NAMALWA (cell line): Measurements from ENCODE around the gene RNF130.
"Not testable (repeated sequence)": the region's sequence is repeated elsewhere in the genome, so short reads cannot be mapped to it uniquely, and the experiment has no call there.

Experiments
- DNase-seq: peaks from one replicate; pipeline ENCODE4 v3.0.0-alpha.2; 2015; ENCODE audit warnings: low spot score

RNF130 gene

DNA sequence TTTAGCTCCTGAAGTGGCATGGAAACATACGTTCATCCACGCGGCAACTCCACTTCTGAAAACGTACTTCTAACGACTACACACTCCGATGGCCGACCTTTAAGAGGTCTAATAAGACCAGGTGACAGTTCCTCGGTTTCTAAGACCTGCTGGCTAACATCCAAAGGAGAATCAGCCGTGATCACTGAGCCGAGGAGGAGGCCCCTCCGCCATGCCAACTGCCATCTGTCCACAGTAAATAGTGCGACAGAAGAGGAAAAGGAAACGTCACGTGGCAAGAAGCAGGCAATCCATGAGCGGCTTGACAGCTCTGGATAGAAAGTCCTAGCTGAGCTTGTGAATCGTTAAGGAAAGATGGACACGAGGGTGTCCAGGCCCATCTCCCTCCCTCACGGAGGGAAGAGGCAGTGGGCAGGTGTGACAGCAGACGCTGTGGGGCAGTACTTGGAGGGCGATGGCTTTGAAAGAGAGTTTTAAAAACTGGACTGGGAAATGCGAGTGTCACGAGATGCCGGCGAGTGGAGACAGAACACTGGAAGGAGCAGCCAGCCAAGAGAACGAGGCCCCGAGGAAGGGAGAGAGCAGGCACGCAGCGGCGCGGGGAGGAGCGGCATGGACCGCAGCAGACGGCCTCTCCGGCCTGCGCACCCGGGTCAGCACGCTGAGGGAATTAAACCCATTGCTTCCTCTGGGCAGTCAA, 97.2 kb downstream of the RNF130 start:
- DNase-seq: no peak

DNA sequence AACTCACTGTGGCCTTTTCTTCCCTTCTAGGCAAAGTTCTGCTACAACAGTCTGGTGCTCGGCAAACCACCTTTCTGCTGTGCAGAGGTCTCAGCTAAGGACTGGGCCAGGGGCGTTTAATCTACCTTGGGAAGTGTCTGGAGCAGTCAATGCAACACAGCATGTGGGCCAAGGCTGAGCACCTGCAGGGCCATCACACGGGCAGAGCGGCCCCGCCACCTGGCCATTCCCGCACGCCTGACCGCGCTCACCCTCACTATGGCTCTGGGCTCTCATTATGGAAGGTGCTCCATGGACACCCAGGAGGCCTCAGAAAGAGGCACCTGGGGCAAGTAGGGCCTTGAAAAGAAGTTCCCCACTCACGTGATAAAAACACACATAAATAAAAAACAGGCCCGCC, 98.2 kb downstream of the RNF130 start:
- DNase-seq: no peak

DNA sequence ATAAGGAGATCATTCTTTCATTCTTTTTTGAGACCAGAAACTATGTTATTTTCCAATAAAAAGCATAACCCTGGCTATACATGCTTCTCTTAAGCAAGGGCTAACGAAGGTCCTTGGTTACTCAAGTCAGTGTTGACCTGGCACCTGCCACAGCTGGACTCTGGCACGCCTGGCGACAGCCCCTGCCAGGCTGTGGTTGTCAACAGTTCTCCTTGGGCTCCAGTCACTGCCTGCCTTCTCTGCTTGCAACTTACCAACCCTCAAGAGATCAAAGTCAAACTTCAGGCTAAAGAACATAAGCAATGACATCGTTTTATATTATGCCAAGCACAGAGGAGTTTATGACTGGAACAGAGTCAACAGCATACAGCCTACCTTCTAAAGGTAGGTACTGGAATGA, 102.4 kb downstream of the RNF130 start:
- DNase-seq: no peak

DNA sequence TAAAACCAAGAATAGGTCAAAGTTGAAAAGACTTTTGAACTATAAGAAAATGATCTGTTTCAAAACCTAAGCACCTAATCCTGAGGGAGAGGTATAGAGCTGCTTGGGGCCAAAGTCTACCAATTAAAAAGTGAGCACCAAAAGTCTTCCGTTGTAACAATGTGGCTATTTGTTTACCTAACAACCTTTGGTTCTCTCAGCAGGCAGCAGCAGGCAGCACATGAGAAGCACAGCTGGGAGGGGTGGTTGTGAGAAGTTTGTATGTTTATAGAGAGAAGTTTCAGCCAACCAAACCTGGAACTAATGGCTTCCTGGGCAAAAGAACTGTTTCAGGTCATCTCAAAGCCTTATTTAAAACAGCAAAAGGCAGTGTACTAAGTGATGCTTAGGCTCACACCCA, 104.1 kb downstream of the RNF130 start:
- DNase-seq: peak; percentile 13

DNA sequence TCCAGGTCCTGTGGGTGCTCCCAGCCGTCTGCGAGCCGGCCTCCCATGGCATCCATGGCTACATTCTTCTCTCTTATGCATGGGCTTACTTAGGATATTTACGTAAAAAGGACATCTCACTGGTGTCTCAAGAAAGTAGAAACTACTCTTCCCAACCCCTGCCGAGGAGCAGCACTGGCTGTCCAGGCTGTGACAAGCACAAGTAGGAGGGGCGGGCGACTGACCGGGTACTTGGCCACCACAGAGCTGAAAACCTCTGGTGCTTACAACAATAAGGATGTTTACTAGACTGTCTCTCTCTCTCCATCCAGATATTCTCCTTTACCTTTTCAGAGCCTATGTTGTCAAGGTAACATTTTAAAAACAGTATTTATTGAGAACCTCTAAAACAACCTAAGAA, 107.5 kb downstream of the RNF130 start:
- DNase-seq: no peak

DNA sequence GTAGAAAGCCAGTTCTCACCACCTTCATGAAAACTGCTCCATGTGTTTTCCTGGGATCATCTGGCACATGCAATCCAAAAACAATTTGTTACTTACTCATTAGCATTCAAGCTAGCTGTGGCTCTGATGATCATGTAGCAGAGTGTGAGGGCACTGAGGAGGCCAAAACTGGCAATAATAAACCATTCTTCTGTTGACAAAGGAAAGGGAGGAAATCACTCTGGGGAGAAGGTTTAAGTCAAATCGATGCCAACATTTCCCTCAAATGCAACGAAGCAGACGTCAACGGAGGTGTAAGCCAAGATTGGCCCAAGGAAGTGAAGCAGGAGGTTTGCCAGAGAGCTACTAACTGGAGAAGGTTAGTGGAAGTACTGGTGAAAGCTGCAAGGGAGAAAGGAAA, 108.2 kb downstream of the RNF130 start:
- no peak for DNase-seq

DNA sequence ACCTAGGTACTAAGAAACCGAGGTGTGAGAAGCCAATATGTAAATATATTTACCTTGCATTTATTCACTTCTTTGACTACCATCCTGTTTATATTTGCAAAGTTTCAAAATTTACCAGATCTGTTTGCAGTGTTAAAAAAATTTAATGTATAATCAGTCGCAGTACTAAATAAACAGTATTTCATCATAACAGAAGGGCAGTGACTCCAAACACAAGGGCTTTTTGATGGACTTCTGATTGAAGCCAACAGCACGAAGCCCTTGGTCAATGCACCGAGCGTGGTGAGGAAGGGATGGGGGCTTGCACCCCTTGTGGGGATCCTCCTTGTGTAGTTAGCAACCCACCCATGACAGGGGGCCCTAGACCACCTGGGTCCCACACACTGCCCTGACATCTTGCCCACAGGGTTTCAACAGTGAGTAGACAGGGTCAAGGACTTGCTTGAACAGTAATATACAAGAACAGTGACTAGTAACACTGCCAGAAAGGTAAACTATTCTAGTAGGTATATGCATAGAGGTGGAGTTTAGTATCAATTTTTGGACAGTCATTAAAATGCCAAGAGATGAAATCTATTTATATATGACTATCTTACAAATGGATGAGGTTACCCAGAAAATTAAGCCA, 111.2 kb downstream of the RNF130 start:
- no peak for DNase-seq

DNA sequence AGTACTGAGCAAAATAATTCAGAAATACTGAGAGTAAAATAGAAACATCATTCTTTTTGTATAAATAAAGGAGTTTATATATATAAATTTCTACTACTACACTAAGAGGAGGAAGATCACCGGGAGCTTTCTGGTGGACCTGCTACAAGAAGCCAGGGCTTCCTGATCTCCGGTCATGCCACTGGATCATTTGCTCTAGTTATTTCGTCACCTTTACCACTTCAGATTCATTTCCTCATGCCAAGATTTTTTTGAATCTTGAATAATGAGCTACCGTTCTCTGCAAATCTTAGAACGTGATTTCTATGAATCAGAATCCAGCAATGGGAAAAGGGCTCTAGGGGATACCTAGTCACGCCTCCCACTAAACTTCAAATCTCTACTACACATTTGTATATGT, 111.9 kb downstream of the RNF130 start:
- DNase-seq: no peak

DNA sequence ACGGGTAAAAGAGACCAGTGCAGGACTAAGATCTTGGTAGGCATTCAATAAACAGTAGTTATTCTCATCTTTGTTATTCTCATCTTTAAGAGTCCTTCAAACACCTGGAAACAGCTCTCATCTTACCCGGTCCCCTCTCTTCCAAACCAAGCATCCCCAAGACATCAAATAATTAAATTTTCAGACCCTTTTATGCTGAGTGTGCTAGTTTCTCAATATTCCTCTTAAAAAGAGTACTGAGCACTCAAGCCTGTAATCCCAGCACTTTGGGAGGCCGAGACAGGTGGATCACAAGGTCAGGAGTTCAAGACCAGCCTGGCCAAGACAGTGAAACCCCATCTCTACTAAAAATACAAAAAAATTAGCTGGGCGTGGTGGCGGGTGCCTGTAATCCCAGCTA, 112.4 kb downstream of the RNF130 start:
- not testable (repeated sequence) for DNase-seq

DNA sequence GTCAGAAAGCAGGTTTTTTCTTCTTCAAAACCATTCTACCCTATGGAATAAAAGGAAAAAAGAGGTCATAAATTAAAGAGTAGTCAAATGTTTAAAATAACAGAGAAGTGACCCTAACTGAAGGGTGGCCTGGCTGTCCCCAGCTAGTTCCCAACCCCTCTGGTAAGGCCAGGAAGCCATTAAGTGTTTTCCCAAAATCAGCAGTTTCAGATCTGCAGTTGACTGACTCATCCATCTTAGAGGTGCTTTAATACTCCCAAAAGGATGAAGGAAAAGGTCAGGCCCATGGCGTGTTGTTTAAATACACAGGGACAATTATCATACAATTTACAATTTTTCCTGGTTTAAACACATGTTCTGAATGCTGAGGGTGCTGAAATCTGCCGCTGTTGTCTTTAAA, 115.9 kb downstream of the RNF130 start:
- no peak for DNase-seq

DNA sequence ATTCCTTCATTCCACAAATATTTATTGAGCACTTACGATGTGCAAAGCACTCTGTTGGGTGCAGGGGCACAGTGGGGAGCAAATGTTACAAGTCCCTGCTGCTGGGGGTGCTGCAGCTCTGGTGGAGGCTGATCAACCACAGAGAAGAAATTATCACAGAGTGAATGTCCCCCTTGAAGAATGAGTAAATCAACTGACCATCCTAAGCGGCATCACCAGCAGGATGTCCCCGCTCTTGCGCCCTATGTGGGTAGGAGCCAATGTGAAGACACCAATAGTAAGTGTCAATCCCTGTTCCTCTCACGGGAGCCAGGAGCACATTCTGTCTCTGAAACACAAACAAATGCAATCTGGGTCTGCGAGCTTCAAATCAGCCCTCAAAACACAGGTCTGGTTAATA, 116.5 kb downstream of the RNF130 start:
- DNase-seq: no peak

DNA sequence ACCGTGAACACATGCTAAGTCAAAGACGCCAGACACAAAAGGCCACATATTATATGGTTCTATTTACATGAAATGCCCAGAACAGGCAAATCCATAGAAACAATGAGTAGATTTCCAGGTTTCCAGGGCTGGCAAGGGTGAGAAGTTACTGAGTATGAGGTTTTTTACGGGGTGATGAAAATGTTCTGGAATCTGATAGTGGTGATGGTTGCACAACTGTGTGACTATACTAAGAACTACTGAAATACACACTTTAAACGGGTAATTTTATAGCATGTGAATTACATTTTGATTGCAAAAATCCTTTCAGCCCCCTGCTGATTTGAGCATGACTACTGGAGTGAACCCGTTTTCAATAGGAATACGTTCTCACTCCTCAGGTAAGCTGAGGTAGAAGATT, 117.1 kb downstream of the RNF130 start:
- no peak for DNase-seq

DNA sequence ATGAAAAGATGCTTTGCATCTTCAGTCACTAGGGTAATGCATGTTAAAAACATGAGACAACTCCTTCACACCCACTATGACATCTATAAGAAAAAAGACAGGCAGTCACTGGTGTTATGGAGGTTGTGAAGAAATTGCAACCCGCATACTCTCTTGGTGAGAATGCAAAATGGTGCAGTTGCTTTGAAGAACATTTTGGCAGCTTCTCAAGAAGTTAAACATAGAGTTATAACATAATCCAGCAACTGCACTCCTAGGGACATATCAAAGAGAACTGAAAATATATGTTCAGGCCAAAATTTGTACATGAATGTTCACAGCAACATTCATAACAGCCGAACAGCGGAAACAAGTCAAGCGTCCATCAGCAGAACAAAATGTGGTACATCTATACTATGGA, 117.6 kb downstream of the RNF130 start:
- no peak for DNase-seq

DNA sequence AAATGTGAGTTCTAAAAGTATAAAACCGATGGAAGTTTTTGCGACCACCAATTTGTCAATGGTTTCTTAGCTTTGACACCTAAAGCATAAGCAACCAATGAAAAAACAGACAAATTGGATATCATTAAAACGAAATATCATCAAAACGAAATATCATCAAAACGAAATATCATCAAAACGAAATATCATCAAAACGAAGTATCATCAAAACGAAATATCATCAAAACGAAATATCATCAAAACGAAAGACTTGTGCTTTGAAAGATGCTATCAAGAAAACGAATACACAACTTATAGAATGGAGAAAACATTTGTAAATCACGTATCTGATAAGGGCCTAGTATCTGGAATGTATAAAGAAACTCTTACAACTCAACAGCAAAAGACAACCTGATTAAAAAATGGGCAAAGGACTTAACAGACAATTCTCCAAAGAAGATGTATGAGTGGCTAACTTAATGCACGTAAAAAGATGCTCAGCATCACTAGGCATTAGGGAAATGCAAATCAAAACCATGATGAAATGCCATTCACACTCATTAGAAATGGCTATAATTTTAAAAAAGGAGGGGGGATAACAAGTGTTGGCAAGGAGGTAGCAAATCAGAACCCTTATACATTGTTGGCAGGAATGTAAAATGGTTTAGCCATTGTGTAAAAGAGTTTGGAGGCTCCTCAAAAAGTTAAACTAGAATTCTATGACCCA, 134.4 kb downstream of the RNF130 start:
- DNase-seq: no peak

DNA sequence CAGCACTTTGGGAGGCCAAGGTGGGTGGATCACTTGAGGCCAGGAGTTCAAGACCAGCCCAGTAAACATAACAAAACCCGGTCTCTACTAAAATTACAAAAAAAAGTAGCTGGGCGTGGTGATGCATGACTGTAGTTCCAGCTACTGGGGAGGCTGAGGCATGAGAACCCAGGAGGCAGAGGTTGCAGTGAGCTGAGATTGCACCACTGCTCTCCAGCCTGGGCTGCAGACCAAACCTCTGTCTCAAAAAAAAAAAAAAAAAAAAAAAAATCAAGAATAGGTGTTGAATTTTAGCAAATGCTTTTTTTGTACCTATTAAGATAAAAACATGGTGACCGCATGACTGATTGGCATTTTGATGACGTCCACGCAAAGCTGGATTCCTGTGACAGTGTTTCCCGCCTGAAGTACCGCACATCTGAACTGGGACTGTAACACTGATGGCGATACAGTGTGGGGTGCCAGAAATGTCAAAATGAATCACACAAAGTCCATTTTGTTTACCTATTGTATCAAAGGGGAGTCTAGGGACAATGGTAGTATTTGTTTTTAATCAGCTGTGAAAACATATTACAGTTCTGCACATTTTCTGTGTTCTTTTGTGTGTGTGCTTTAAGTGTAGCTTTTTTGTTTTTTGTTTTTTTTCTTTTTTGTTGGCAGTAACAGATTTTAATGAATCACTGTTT, 140.6 kb downstream of the RNF130 start:
- no peak for DNase-seq

DNA sequence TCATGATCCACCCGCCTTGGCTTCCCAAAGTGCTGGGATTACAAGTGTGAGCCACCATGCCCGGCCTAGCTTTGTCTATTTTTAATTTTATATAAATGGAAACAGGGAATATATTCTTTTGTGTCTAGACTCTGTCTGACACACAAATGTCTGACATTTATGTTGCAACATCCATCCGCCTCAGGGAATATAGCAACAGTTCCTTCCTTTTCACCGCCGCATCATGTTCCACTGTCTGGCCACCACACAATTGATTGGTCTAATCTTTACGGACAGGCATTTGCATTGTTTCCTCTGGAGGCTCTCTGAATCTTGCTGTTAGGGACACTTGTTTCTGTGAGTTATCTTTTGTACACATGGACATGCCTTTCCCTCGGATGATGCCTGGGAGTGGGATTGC, 143.7 kb downstream of the RNF130 start:
- no peak for DNase-seq

DNA sequence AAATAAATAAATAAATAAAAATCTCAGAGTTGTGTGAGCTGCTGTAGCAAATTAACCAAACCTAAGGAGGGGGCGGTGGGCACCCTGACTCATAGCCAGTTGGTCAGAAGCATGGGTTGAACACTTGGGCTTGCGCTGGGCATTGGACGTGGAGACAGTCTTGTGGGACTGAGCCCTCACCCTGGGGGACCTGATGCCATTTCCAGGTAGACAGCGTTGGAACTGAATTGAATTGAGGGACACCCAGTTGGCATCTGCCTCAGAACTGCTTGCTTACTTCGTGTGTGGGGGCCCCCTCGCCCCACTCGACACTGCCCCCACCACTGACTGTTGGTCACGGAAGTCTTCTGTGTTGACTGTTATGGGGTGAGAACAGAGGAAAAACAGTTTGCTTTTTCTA, 144.9 kb downstream of the RNF130 start:
- no peak for DNase-seq

DNA sequence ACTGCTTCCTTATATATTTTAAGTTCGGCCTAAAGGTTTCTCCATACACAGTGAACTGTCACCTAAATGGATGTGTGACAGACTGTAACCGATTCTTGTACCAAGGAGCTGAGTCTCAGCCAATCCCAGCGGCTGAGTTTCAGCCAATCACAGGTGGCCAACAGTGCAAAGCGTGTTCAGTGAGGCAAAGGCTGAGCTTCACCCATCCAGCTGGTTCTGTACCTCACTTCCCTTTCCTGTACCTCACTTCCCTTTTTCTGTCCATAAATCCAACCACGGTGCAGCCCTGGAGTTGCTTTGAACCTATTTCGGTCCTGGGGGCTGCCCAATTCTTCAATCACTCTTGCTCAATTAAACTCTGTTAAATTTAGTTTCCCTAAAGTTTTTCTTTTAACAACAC, 148.1 kb downstream of the RNF130 start:
- peak; percentile 63 for DNase-seq

DNA sequence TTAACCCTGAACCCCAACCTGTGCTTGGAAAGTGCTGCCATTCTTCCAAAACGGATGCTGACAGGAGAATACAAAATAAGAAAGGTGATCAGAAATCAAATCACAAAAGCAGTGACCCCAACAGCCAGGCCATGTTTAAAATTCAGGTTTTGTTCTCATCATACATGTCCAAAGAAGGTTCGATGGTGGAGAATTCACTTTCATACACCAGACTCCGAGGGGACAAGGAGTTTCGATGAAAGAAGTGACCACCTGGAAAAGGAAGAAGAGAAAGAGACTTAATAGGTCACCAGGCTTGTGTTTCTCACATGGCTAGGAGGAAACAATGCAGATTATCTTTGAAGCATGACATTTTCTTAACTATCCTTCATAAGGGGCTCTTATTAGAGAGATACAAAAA, 151.4 kb downstream of the RNF130 start:
- no peak for DNase-seq

DNA sequence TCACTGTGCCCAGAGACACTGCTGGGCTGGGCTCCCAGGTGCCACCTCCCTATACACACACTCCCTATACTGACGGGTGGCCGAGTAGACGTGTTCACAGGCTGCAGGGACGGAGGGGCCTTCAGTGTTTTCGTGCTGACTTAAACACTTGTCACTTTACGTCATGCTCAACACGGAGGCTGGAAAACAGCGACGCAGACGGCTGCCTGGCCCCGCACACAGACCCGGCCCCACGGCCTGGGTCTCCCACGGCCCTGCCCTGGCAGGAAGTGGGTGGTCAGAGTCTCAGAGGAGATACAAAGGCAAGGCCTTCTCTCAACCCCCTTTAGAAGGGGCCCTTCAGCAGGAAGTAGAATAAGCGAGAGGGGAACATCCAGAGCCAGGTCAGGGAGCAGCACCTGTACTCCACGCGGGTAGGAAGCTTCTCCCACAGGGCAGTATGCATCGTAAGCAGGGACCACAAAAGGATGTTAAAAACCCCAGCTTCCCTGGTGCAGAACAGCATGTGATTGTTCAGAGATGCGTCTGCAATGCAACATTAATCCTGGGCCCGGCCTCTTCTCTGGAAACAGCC, 152.0 kb downstream of the RNF130 start:
- DNase-seq: no peak

DNA sequence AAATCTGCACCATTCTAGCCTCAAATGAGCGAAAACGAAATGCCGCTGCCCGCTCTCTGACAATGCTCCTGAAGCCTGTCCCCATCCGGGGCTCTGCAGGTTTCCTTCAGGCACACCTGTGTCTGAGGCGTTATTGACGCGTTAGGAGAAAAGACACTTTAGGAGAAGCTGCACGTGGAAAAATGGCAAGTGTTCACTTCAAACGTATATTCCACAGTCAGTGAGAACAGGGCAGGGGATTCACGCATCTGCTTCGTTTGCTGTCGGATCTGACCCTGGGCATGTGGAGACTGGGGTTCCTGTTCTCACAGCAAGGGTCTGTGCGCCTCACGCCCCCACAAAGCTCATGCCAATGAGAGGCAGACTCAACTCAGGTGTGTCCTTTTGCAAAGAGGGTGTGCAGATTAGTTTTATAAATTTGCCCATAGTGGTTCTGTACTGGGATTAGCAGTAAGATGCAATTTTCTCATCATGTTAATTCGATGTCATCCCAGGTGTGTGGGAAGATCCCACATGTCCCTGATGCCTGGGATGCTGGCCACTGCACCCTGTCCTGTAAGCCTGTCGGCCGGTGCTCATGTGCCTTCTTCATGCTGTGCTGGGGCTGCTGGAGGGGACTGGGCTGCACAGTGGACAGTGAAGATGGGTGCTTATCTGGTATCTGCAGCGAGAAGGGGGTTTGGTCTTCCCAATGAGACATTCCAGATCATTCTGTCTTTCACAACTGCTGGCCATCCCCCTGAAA, 152.6 kb downstream of the RNF130 start:
- DNase-seq: no peak

DNA sequence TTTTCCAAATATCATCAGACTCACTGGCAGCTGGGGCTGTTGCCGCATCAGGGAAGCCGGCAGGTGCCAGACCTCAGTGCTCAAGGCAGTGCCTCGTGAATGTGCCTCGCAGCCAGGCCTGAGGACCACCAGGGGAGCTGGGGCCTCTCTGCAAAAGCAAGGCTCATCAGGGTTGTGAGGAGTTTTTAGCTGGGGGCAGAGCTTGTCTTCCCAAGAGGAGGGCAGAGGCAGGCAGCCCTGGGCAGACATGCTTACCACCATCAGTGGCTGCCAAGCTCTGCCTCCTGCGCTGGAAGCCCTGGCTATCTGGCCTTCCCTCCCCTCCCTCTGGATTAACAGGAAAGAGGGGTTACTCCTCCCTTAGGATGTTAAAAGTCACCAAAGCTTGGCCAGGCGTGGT, 155.0 kb downstream of the RNF130 start:
- DNase-seq: no peak
